ENCODE measurements around the gene NACAD. TPM values are rescaled to one million over a fixed set of nuclear protein-coding genes. Genes with fewer than 3 reads are reported as not detected.
"Not testable (repeated sequence)": the region's sequence is repeated elsewhere in the genome, so short reads cannot be mapped to it uniquely, and the experiment has no call there.

The NACAD gene
- total RNA-seq, 1 donor from 2014 or later: 0.09 TPM

DNA sequence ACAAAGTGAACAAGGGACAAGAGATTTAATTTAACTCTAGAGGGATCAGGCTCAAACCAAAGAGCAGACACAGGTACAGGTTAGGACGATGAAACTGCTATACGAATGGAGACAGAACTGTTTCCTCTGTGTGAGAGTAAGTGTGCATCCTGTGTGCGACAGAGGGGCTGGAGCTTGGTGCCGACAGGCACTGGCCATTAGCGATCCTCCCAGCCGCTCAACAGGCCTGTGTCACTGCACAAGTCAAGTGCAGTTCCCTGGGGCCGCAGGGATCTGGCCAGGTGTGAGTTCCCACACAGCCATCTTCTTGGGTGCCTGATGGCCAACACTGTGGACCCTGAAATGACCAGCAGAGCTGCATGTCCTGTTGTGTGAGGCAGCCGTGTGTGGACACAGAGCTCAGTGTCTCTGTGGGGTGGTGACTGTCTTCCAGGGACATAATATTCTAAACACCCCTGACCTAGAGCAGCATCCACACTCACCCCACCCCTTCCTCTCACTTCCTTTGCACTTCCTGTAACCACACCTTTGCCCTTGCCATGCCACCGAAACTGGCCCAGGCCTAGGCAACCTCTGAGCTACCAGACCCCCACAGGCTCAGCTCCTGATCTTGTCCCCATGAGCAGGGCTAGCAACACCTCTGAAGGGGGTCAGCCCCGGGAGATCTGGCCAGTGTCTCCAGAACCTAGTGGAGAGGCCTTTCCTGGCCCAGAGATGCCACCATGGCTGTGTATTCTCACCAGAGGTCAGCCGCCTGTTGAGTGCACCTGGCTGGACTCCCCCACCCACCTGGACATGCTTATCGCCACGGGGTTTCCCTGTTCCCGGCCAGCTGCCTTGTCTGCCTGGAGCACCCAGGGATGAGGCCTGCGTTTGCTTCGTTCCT is 34.4 kb upstream of the NACAD start:
- intact Hi-C loops (cut with micrococcal nuclease): no loop called here
- no peaks in the 10 kb centered on the region for H3K27me3 Mint-ChIP-seq
- peak overlapping the region; percentile 87 for H3K27ac Mint-ChIP-seq
- no peaks in the 10 kb centered on the region for H3K36me3 Mint-ChIP-seq (ENCODE audit: low read depth)
- peaks cover 17% of the 10 kb centered on the region for H3K4me1 Mint-ChIP-seq
- peak; percentile 73 for DNase-seq
- H3K9me3 Mint-ChIP-seq: no peaks in the 10 kb centered on the region
- peak overlapping the region; percentile 56 for H3K4me3 Mint-ChIP-seq

DNA sequence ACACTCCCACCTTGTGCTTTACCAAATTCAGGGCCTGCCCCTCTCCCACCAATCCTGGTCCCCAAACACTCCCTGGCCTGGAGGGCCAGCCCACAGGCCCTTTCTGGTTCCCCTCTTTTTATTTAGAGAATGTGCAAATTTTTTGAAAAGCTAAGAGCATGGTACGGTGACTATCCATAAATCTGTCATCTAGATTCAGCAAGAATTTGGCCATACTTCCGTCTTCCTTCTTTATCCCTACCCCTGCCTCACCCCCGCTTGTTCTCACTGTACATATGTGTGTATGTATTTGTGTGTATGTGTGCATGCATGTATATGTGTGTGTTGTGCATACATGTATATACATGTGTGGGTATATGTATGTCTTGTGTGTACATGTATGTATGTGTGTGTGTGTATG is 30.8 kb upstream of the NACAD start:
- Mint-ChIP-seq H3K4me3 (no peak overlapping the region), H3K27ac (no peak overlapping the region), H3K36me3 (ENCODE audit: low read depth) (no peaks in the 10 kb centered on the region), H3K9me3 (no peaks in the 10 kb centered on the region), H3K27me3 (peaks cover 8% of the 10 kb centered on the region), H3K4me1 (peaks cover 17% of the 10 kb centered on the region)
- intact Hi-C loops (cut with micrococcal nuclease): no loop called here
- no peak for DNase-seq

DNA sequence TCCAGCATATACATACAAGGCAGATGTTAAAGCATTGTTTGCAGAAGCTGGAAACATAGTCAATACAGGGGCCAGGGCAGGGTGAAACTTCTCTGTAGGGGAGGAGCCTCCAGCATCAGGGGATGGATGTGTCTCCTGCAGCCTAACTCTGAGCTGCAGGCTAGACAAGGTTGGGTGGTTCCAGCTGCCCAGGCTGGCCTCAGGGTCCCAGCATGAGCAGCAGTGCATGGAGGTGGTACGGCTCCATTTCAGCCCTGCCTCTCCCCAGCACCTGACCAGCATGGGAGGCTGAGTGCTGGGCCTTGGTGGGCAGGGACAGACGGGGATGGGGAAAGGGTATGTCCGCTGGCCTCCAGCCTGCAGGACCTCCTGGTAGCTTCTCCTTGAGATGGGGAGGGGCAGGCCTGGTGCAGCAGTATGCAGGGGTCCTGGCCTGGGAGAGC is 30.1 kb upstream of the NACAD start:
- Mint-ChIP-seq H3K36me3 (ENCODE audit: low read depth) (no peaks in the 10 kb centered on the region), H3K27me3 (peaks cover 13% of the 10 kb centered on the region), H3K4me3 (no peak overlapping the region), H3K27ac (no peak overlapping the region), H3K4me1 (peaks cover 20% of the 10 kb centered on the region), H3K9me3 (no peaks in the 10 kb centered on the region)
- intact Hi-C loops (cut with micrococcal nuclease): no loop called here
- DNase-seq: no peak

DNA sequence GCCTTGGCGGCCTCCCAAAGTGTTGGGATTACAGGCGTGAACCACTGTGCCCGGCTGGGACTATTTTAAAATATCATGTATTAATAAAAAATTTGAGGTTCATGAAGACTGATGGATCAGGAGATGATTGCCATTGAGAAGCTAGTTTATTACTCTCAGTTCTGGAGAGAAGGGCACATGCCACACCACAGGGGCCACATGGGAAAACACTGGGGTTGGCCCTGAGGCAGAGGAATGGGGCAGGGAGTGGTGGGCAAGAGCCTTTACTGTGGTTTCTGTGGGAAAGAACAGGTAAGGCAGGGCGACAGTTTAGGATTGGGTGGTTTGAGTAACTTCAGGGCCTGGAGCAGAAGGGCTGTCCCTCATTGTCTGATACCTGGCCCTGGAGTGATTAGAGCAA is 29.5 kb upstream of the NACAD start:
- intact Hi-C loops (cut with micrococcal nuclease): no loop called here
- Mint-ChIP-seq H3K27me3 (peaks cover 13% of the 10 kb centered on the region), H3K9me3 (no peaks in the 10 kb centered on the region), H3K4me3 (no peak overlapping the region), H3K4me1 (peaks cover 15% of the 10 kb centered on the region), H3K27ac (no peak overlapping the region), H3K36me3 (ENCODE audit: low read depth) (no peaks in the 10 kb centered on the region)
- no peak for DNase-seq

DNA sequence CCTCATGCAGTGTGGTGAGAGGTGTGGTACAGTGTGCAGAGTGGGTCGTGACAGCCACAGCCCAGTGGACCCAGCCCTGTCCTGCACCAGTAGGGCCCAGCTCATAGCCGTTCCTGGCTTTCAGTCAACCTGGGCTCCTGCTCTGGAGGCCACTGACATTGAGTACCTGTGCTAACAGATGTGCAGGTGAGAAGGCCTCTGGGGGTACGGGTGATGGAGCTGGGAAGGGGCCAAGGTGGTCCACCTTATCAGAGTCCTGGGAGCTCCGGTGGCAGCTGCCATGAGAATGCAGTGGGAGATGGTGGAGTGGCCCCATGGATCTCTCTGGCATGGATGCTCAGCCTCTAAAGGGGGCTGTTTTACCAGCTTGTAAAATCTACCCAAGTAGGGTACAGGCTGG is 28.8 kb upstream of the NACAD start:
- Mint-ChIP-seq H3K9me3 (no peaks in the 10 kb centered on the region), H3K4me3 (no peak overlapping the region), H3K36me3 (ENCODE audit: low read depth) (no peaks in the 10 kb centered on the region), H3K27ac (no peak overlapping the region), H3K4me1 (peaks cover 10% of the 10 kb centered on the region), H3K27me3 (peaks cover 17% of the 10 kb centered on the region)
- intact Hi-C loops (cut with micrococcal nuclease): no loop called here
- DNase-seq: no peak

DNA sequence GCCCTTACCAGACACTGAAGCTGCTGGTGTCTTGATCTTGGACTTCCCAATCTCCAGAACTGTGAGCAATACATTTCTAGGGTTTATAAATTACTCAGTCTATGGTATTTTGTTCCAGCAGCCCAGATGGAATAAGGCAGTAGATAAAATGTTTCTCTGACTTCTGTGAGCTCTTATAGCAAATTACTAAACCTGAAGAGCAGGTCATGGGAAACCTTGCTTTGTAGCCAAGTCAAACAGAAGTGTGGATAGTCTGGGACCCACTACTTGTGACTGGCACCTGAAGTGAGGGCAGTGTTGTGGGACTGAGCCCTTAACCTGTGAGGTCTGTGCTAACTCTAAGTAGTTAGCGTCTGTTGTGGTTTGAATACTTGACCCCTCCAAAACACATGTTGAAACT is 27.3 kb upstream of the NACAD start:
- H3K27me3 Mint-ChIP-seq: peaks cover 21% of the 10 kb centered on the region
- H3K27ac Mint-ChIP-seq: no peak overlapping the region
- H3K4me3 Mint-ChIP-seq: no peak overlapping the region
- H3K4me1 Mint-ChIP-seq: peaks cover 16% of the 10 kb centered on the region
- peaks cover 6% of the 10 kb centered on the region for H3K36me3 Mint-ChIP-seq (ENCODE audit: low read depth)
- intact Hi-C loops (cut with micrococcal nuclease): no loop called here
- no peak for DNase-seq
- H3K9me3 Mint-ChIP-seq: no peaks in the 10 kb centered on the region

DNA sequence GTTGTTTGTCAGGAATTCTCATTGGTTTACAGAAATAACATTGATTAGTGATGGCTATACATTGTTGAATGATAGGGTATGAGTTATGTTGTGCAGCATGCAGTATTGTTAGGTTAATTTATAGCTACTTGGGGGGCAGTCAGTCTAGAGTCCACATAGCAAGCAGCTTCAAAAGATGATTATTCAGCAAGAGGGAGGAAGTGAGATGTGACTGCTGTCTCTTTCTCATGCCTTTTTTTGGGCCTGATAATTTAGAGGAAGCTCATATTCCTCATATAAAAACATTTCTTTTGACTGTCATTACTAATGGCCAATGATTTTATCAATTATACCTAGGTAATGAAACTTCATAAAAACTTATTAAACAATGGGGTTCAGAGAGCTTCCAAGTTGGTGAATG is 26.2 kb upstream of the NACAD start:
- DNase-seq: no peak
- intact Hi-C loops (cut with micrococcal nuclease): no loop called here
- Mint-ChIP-seq H3K4me3 (no peak overlapping the region), H3K9me3 (no peaks in the 10 kb centered on the region), H3K27me3 (peaks cover 21% of the 10 kb centered on the region), H3K27ac (no peak overlapping the region), H3K36me3 (ENCODE audit: low read depth) (peaks cover 16% of the 10 kb centered on the region), H3K4me1 (peaks cover 20% of the 10 kb centered on the region)

DNA sequence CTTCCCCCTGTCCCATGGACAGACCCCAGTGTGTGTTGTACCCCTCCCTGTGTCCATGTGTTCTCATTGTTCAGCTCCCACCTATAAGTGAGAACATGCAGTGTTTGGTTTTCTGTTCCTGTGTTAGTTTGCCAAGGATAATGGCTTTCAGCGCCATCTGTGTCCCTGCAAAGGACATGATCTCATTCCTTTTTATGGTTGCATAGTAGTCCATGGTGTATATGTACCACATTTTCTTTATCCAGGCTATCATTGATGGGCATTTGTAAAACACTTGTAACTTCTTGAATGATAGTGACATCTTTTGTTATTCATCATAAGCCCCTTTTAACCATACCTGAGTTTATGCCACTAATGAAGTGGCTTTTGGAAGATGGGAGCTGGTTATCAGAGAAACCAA is 25.5 kb upstream of the NACAD start:
- H3K9me3 Mint-ChIP-seq; DNase-seq; H3K27ac Mint-ChIP-seq; intact Hi-C loops (cut with micrococcal nuclease); H3K4me3 Mint-ChIP-seq: not testable (repeated sequence)
- H3K36me3 Mint-ChIP-seq (ENCODE audit: low read depth): peaks cover 17% of the 10 kb centered on the region
- peaks cover 22% of the 10 kb centered on the region for H3K4me1 Mint-ChIP-seq
- H3K27me3 Mint-ChIP-seq: peaks cover 21% of the 10 kb centered on the region

DNA sequence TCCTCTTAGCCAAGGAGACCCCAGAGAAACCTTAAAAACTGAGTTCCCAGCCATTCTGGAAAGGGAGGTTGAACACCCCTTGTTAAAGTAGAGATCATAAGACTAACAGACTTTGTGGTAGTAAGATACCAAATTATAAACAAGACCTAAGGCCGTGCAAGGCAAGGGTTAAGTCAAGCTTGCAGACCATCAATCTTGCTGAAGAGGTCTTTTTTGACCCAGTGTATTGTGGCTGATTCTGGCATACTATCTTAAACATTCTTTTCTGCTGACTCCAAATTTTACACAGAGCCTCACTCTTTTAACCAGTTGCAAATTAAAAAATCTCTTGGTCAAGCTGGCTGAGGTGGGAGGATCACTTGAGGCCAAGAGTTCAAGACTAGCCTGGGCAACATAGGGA is 23.9 kb upstream of the NACAD start:
- Mint-ChIP-seq H3K27ac (peak overlapping the region; percentile 78), H3K9me3 (no peaks in the 10 kb centered on the region), H3K4me1 (peaks cover 30% of the 10 kb centered on the region), H3K4me3 (peak overlapping the region; percentile 98), H3K27me3 (peaks cover 21% of the 10 kb centered on the region), H3K36me3 (ENCODE audit: low read depth) (peaks cover 30% of the 10 kb centered on the region)
- intact Hi-C loops (cut with micrococcal nuclease): loop anchor here (2.0 kb wide), 1 partner anchor 24 kb away; no protein-coding TSS in a partner anchor
- no peak for DNase-seq

DNA sequence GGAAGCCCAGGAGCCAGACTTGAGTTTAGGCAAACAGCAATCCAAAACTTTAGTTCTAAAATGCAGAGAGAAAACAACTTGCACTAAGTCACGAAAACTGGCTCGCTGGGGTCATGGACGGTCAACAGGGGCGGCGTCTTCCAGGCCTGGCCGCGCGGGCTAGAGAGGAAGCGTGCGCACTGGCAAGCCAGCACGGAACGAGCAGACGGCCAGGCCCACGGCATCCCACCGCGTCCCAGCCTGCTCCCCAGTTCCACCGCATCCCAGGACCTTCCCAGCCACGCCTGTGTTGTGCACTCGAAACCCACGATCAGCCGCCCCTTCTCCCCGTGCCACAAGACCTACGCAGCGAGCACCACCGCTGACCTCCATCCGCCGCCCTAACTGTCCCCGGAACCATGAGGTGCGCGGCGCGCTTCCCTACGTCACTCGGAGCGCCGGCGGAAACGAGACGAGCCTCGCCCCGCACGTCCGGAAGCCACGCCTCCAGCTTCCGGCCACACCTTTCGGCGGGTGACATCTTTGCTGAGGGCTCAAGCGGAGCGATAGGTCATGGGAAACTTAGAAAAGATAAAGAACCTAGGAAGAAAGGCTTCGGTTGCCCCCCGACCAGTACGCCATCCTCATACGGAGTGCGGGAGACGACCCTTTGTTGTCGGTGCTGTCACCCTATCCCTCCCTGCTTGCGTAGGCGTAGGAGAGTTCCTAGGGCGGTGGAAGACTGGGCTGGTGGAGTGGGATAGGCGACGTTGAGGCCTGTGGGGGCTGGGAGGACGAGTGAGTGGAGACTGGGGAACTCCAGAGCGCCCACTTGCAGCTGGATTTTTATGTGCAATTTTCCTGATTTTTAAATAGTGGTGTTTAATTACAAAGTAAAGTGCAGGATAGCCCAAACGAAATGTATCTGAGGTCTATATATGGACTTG is 22.8 kb upstream of the NACAD start, which contains the start of gene TBRG4:
TBRG4 (minus strand) TSS at position 400 of the 926 bp plus-strand sequence. CDS start 2,460 bp downstream, outside the sequence.
- peak; percentile 99 for DNase-seq
- peaks cover 37% of the 10 kb centered on the region for H3K36me3 Mint-ChIP-seq (ENCODE audit: low read depth)
- peaks cover 21% of the 10 kb centered on the region for H3K27me3 Mint-ChIP-seq
- peaks cover 35% of the 10 kb centered on the region for H3K4me1 Mint-ChIP-seq
- intact Hi-C loops (cut with micrococcal nuclease): loop anchor here (1.0 to 2.0 kb wide), 10 partner anchors 25 to 529 kb away; partner anchors contain the start of genes OGDH, PPIA, PURB and TMED4
- H3K4me3 Mint-ChIP-seq: peak within 1 kb of the TSS; percentile 98
- H3K9me3 Mint-ChIP-seq: no peaks in the 10 kb centered on the region
- peak within 1 kb of the TSS; percentile 99 for H3K27ac Mint-ChIP-seq

DNA sequence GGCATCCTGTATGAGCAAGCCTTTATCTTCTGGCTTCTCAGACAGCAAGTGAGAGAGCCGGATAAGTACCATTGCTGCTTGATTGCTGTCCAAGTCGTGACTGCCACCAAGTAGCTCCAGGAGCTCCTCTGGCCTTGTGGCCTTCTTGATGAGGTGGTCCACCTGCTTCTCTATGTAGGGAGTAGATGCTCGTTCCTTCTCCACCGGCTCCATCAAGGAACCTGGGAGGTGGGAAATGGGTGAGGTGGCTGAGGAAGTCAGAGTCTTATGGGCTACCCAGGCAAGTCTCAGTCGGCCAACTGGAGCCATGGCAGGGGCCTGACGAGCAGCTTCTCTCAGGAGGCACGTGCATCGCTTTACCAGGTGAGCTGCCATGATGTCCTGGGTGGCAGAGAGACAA is 20.1 kb upstream of the NACAD start:
- Mint-ChIP-seq H3K4me3 (peak overlapping the region; percentile 71), H3K9me3 (no peaks in the 10 kb centered on the region), H3K4me1 (peaks cover 33% of the 10 kb centered on the region), H3K36me3 (ENCODE audit: low read depth) (peaks cover 59% of the 10 kb centered on the region), H3K27me3 (peaks cover 8% of the 10 kb centered on the region), H3K27ac (peak overlapping the region; percentile 62)
- intact Hi-C loops (cut with micrococcal nuclease): no loop called here
- DNase-seq: no peak

DNA sequence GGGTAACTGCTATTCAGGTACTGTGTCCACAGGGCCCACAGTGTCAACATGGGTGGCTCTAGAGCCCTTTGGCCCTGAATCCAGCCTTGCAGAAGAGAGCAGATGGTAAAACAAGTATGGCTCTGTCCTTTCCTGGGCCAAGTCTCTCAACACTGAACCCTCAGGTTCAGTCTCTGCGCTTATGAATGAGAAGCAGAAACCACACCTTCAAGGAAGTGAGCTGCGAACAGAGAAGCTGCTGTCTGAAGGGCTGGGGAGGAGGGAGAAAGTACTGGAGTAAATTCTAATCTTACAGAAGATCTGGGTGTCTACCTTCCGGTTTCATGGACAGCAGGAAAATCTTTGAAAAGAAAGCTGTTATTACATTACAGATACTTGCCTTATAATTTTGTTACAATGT is 18.6 kb upstream of the NACAD start:
- peak overlapping the region; percentile 21 for H3K27ac Mint-ChIP-seq

DNA sequence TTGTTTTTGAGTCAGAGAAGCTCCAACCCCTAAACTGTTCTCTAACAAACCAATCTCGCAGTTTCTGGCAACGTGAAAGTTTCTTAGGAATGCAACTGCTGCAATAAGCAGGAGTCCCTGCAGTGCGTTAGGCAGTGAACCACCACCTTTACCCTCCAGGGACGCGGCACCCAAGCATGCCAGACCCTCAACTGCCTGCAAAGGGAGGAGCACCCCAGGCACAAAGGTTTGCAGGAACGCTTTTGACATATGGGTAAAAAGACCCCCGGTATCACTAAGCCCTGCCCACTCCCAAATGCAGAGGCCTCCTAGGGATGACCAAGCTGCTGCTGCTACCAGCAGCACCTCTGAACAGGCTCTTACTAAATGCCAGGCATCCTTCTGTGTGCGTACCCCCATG is 18.1 kb upstream of the NACAD start:
- H3K4me1 Mint-ChIP-seq: peaks cover 28% of the 10 kb centered on the region
- H3K4me3 Mint-ChIP-seq: peak overlapping the region; percentile 72
- no peak overlapping the region for H3K27ac Mint-ChIP-seq
- H3K27me3 Mint-ChIP-seq: peaks cover 2% of the 10 kb centered on the region
- peaks cover 73% of the 10 kb centered on the region for H3K36me3 Mint-ChIP-seq (ENCODE audit: low read depth)
- intact Hi-C loops (cut with micrococcal nuclease): no loop called here
- no peak for DNase-seq
- H3K9me3 Mint-ChIP-seq: no peaks in the 10 kb centered on the region

More for the DNA sequence above, 18.6 kb upstream of the NACAD start:
- Mint-ChIP-seq H3K4me3 (peak overlapping the region; percentile 72), H3K36me3 (ENCODE audit: low read depth) (peaks cover 70% of the 10 kb centered on the region), H3K4me1 (peaks cover 29% of the 10 kb centered on the region), H3K27me3 (peaks cover 2% of the 10 kb centered on the region), H3K9me3 (no peaks in the 10 kb centered on the region)
- no peak for DNase-seq
- intact Hi-C loops (cut with micrococcal nuclease): no loop called here

Data from activated CD4-positive, alpha-beta T cell treated with anti-CD3 and anti-CD28 coated beads, Interleukin-2, amount 10 ng/mL, durations not matched to agents 24 days and 14 days (primary cell).